ENCODE results near the gene BMPR1B.

DNA sequence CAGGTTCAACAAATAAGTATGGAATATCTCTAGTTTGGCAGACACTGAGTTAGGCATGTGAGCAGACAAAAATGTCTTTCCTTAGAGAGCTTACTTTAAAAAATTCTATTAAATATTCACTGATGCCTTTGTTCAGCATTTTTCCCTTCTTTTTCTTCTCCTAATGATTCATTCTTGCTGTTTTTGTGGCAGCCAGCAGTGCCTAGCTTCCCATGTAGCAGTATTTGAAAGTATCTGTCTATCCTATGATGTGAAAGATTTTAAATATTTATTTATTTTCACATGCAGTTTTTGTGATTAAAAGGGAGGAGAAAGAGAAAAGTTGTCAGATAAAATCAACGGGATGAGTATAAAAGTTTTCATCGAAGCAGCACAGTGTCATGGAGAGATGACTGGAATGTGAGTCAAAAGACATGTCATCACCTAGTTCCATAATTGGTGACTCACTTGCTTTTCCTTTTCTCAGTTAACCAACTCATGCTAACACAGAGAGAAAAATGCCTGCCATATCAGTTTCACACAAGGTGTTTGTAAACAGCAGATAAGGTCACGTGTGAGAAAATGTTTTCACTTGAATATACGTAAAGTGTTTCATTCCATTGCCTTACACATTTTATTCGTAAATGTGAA, 69.8 kb downstream of the BMPR1B start:
- TF ChIP-seq, protein P1, sequence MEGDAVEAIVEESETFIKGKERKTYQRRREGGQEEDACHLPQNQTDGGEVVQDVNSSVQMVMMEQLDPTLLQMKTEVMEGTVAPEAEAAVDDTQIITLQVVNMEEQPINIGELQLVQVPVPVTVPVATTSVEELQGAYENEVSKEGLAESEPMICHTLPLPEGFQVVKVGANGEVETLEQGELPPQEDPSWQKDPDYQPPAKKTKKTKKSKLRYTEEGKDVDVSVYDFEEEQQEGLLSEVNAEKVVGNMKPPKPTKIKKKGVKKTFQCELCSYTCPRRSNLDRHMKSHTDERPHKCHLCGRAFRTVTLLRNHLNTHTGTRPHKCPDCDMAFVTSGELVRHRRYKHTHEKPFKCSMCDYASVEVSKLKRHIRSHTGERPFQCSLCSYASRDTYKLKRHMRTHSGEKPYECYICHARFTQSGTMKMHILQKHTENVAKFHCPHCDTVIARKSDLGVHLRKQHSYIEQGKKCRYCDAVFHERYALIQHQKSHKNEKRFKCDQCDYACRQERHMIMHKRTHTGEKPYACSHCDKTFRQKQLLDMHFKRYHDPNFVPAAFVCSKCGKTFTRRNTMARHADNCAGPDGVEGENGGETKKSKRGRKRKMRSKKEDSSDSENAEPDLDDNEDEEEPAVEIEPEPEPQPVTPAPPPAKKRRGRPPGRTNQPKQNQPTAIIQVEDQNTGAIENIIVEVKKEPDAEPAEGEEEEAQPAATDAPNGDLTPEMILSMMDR (IDR thresholded peaks at IDR 0.05; ENCODE audit: low read length) = no peak
- TF ChIP-seq EZH2phosphoT487 (IDR thresholded peaks at IDR 0.05; ENCODE audit: low read length) (no peak), EZH2 (optimal IDR thresholded peaks at IDR 0.05; ENCODE audit: low read depth, low read length) (no peak)

Data from MM.1S (cell line).